DOHH2 (cell line): Measurements from ENCODE around the gene RC3H1.

ENCODE experiments used
- H3F3A ChIP-seq: fragments of 200-600 bp; sonication (generic), shearing (Covaris generic); 2 replicates; pipeline ENCODE4 v1.6.0; 2016; ENCODE audit warnings: antibody characterized with exemption, mild to moderate bottlenecking; ENCODE audit not compliant: control insufficient read depth, insufficient read depth
- H3K27ac ChIP-seq: fragments of 200-600 bp; sonication (generic); 2 replicates; pipeline ENCODE4 v1.5.1; 2014; ENCODE audit warnings: low read depth, mild to moderate bottlenecking, low read length, moderate library complexity
- H3K27me3 ChIP-seq: fragments of 200-600 bp; sonication (generic); 2 replicates; pipeline ENCODE4 v1.6.1; 2014; ENCODE audit warnings: mild to moderate bottlenecking, low read length, mixed read lengths; ENCODE audit not compliant: control insufficient read depth
- H3K36me3 ChIP-seq: fragments of 200-600 bp; sonication (generic); 2 replicates; pipeline ENCODE4 v1.6.1; 2014; ENCODE audit warnings: mild to moderate bottlenecking, low read length, moderate library complexity, mixed read lengths; ENCODE audit not compliant: control insufficient read depth
- H3K4me1 ChIP-seq: fragments of 200-600 bp; sonication (generic); 2 replicates; pipeline ENCODE4 v1.6.1; 2014; ENCODE audit warnings: mild to moderate bottlenecking, low read length, mixed read lengths; ENCODE audit not compliant: control insufficient read depth
- H3K4me2 ChIP-seq: fragments of 200-600 bp; sonication (generic); 2 replicates; pipeline ENCODE4 v1.6.0; 2014; ENCODE audit warnings: mild to moderate bottlenecking, low read length, moderate library complexity
- H3K4me3 ChIP-seq: fragments of 200-600 bp; sonication (generic); 2 replicates; pipeline ENCODE4 v1.5.1; 2014; ENCODE audit warnings: mild to moderate bottlenecking, low read length, mixed read lengths
- H3K79me2 ChIP-seq: fragments of 200-600 bp; sonication (generic); 2 replicates; pipeline ENCODE4 v1.6.1; 2014; ENCODE audit warnings: mild to moderate bottlenecking, low read length, mixed read lengths; ENCODE audit not compliant: control insufficient read depth
- H3K9me2 ChIP-seq: fragments of 200-600 bp; sonication (generic); replicated peaks from 2 replicates; pipeline ENCODE4 v1.6.1; 2014; ENCODE audit warnings: mild to moderate bottlenecking, low read length, mixed read lengths; ENCODE audit not compliant: control insufficient read depth
- H3K9me3 ChIP-seq: fragments of 200-600 bp; sonication (generic); 2 replicates; pipeline ENCODE4 v1.6.1; 2014; ENCODE audit warnings: antibody characterized with exemption, low read length, mixed read lengths; ENCODE audit not compliant: control insufficient read depth, insufficient read depth
- H4K20me1 ChIP-seq: fragments of 200-600 bp; sonication (generic); 2 replicates; pipeline ENCODE4 v1.6.0; 2014; ENCODE audit warnings: low read depth, mild to moderate bottlenecking, antibody characterized with exemption, low read length, moderate library complexity; ENCODE audit not compliant: control insufficient read depth, insufficient read depth
- CTCF ChIP-seq: fragments of 200-600 bp; sonication (generic); IDR thresholded peaks from one replicate; pipeline ENCODE4 v1.5.1; 2014; ENCODE audit warnings: antibody characterized with exemption, mild to moderate bottlenecking, low read depth, low read length; ENCODE audit not compliant: poor library complexity, severe bottlenecking
- EZH2phosphoT487 ChIP-seq: fragments of 200-600 bp; sonication (generic); IDR thresholded peaks from 2 replicates; pipeline ENCODE4 v1.6.1; 2017; ENCODE audit warnings: borderline replicate concordance, mild to moderate bottlenecking, antibody characterized with exemption, low read length, moderate library complexity, mixed read lengths

The RC3H1 gene

GRCh38 chr1:173925306-173926242, 96.6 kb downstream of the RC3H1 start:
- Histone ChIP-seq H3K9me2 (no peaks in the 10 kb centered on the region), H3F3A (peaks cover 3% of the 10 kb centered on the region; the same call in 1 of the 2 replicates), H3K79me2 (no peaks in the 10 kb centered on the region), H3K27me3 (0 out of 2 replicates have a peak, but pooled peaks cover 3% of the 10 kb centered on the region), H3K4me3 (no peak overlapping the region), H3K9me3 (no peaks in the 10 kb centered on the region), H4K20me1 (no peaks in the 10 kb centered on the region), H3K4me2 (no peak overlapping the region), H3K36me3 (no peaks in the 10 kb centered on the region), H3K27ac (no peak overlapping the region), H3K4me1 (no peaks in the 10 kb centered on the region)
- no peak for TF ChIP-seq CTCF
- no peak for TF ChIP-seq EZH2phosphoT487

- H3K9me2 ChIP-seq: no peaks in the 10 kb centered on the region
- no peaks in the 10 kb centered on the region for H3K9me3 ChIP-seq
- H3K79me2 ChIP-seq: no peaks in the 10 kb centered on the region
- no peaks in the 10 kb centered on the region for H4K20me1 ChIP-seq
- no peaks in the 10 kb centered on the region for H3K36me3 ChIP-seq
- H3K4me1 ChIP-seq: no peaks in the 10 kb centered on the region
- no peaks in the 10 kb centered on the region for H3F3A ChIP-seq
- TF ChIP-seq EZH2phosphoT487 (no peak), CTCF (no peak)
- 0 out of 2 replicates have a peak, but pooled peaks cover 3% of the 10 kb centered on the region for H3K27me3 ChIP-seq
- H3K4me3 ChIP-seq: no peak overlapping the region
- no peak overlapping the region for H3K27ac ChIP-seq
- no peak overlapping the region for H3K4me2 ChIP-seq
These were observed 101.3 kb downstream of the RC3H1 start for GRCh38 chr1:173920861-173921260.

- H3K4me3 ChIP-seq: no peak overlapping the region
- no peak for TF ChIP-seq CTCF
- TF ChIP-seq EZH2phosphoT487: no peak
- H3K9me2 ChIP-seq: no peaks in the 10 kb centered on the region
- no peaks in the 10 kb centered on the region for H3K79me2 ChIP-seq
- no peaks in the 10 kb centered on the region for H3K4me1 ChIP-seq
- no peak overlapping the region for H3K4me2 ChIP-seq
- no peaks in the 10 kb centered on the region for H3K9me3 ChIP-seq
- H4K20me1 ChIP-seq: no peaks in the 10 kb centered on the region
- H3K27me3 ChIP-seq: no peaks in the 10 kb centered on the region
- H3K36me3 ChIP-seq: no peaks in the 10 kb centered on the region
- no peaks in the 10 kb centered on the region for H3F3A ChIP-seq
- H3K27ac ChIP-seq: no peak overlapping the region
These were observed 104.3 kb downstream of the RC3H1 start for GRCh38 chr1:173917635-173918493.
